ENCODE results near the gene HELZ. TPM values are rescaled to one million over a fixed set of nuclear protein-coding genes. Genes with fewer than 3 reads are reported as not detected.

HELZ gene
- polyA plus RNA-seq, 3 donors = 24.8 to 44.1 (median 39.9) TPM

GRCh38 chr17:67265436-67266019 is 20.5 kb upstream of the HELZ start:
- Histone ChIP-seq H3K9ac (ENCODE audit: insufficient read depth, low read length, poor library complexity, severe bottlenecking) (no peak overlapping the region), H3K9me3 (replicated peaks in 1 of 2; ENCODE audit: control insufficient read depth in 1 of 2, insufficient read depth in 1 of 2, low read length in 2 of 2) (no peaks in the 10 kb centered on the region), H3K36me3 (replicated peaks in 1 of 2; ENCODE audit: control insufficient read depth in 1 of 2, insufficient read depth in 2 of 2, low read length in 2 of 2) (no peaks in the 10 kb centered on the region), H3K4me2 (replicated peaks; ENCODE audit: extremely low read depth, low read length, poor library complexity, severe bottlenecking) (no peak overlapping the region), H4K20me1 (ENCODE audit: insufficient read depth, low read length) (no peaks in the 10 kb centered on the region), H3K27me3 (ENCODE audit: control insufficient read depth in 2 of 2, insufficient read depth in 2 of 2, low read length in 2 of 2) (no peaks in the 10 kb centered on the region), H3K79me2 (ENCODE audit: insufficient read depth, low read length) (no peaks in the 10 kb centered on the region), H3K4me3 (replicated peaks in 1 of 3; ENCODE audit: low read depth in 2 of 3, low read length in 3 of 3) (no peak overlapping the region), H3K27ac (ENCODE audit: low read depth in 1 of 2, low read length in 2 of 2) (no peak overlapping the region), H2AFZ (ENCODE audit: insufficient read depth, low read depth, low read length, poor library complexity, severe bottlenecking) (peak overlapping the region; percentile 1), H3K4me1 (ENCODE audit: control insufficient read depth in 1 of 2, insufficient read depth in 2 of 2, low read length in 2 of 2) (peaks cover 49 to 57% of the 10 kb centered on the region in 2 donors)
- TF ChIP-seq CTCF (IDR thresholded peaks at IDR 0.05) = no peak
- Mint-ChIP-seq H3K36me3 (no peaks in the 10 kb centered on the region), H3K4me1 (peaks cover 60% of the 10 kb centered on the region), H3K27ac (no peak overlapping the region), H3K27me3 (ENCODE audit: low read depth in 3 of 3) (peaks cover 0 to 1% (median 0%) of the 10 kb centered on the region in 3 donors), H3K4me3 (no peak overlapping the region), H3K9me3 (no peaks in the 10 kb centered on the region)
- intact Hi-C loops (cut with micrococcal nuclease) = no loop called here
- WGBS (ENCODE audit: insufficient coverage) = no CpG with 5 or more reads among the region's 4 CpGs
- no peak for DNase-seq

DNA sequence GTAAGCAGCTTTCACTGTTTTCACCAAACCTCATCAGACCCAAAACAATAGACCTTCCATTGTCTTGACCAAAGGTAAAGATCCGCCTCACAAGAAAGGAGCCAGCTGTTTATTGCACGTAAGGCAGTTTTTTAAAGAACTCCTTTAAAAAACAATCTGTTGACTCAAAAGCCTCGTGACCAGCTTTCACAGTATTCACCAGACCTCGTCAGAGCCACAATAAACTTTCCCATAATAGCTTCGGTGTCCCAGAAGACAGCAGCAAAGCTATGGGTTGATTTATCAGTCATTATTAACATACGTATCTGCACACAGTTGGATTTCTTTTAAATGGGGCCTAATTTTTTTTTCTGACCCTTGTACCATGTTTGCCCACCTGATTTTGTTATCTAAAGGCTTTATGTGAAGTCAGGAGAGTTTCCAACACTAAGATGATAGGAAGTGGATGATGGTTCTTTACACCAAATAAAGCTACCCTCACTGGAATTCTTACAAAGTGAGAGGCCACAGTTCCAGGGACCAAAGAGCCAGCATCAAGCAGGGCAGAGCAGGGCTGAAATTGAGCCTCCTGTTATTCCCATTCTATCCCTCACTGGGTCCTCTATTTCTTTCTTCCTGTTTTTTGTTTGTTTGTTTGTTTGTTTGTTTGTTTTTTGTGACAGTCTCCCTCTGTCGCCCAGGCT is 17.6 kb upstream of the HELZ start:
- Histone ChIP-seq H3K4me2 (replicated peaks; ENCODE audit: extremely low read depth, low read length, poor library complexity, severe bottlenecking) (no peak overlapping the region), H3K27me3 (ENCODE audit: control insufficient read depth in 2 of 2, insufficient read depth in 2 of 2, low read length in 2 of 2) (no peaks in the 10 kb centered on the region), H3K9ac (ENCODE audit: insufficient read depth, low read length, poor library complexity, severe bottlenecking) (no peak overlapping the region), H3K27ac (ENCODE audit: low read depth in 1 of 2, low read length in 2 of 2) (peak overlapping the region in 1 of 2 donors; percentile 89), H3K4me1 (ENCODE audit: control insufficient read depth in 1 of 2, insufficient read depth in 2 of 2, low read length in 2 of 2) (peaks cover 71 to 76% of the 10 kb centered on the region in 2 donors), H3K9me3 (replicated peaks in 1 of 2; ENCODE audit: control insufficient read depth in 1 of 2, insufficient read depth in 1 of 2, low read length in 2 of 2) (no peaks in the 10 kb centered on the region), H2AFZ (ENCODE audit: insufficient read depth, low read depth, low read length, poor library complexity, severe bottlenecking) (no peak overlapping the region), H3K36me3 (replicated peaks in 1 of 2; ENCODE audit: control insufficient read depth in 1 of 2, insufficient read depth in 2 of 2, low read length in 2 of 2) (no peaks in the 10 kb centered on the region), H3K79me2 (ENCODE audit: insufficient read depth, low read length) (no peaks in the 10 kb centered on the region), H3K4me3 (replicated peaks in 1 of 3; ENCODE audit: low read depth in 2 of 3, low read length in 3 of 3) (no peak overlapping the region), H4K20me1 (ENCODE audit: insufficient read depth, low read length) (no peaks in the 10 kb centered on the region)
- TF ChIP-seq CTCF (IDR thresholded peaks at IDR 0.05) = no peak
- Mint-ChIP-seq H3K27ac (peak overlapping the region in 2 of 7 donors; percentile 22 to 71), H3K36me3 (no peaks in the 10 kb centered on the region), H3K9me3 (no peaks in the 10 kb centered on the region), H3K4me1 (peaks cover 75% of the 10 kb centered on the region), H3K4me3 (no peak overlapping the region), H3K27me3 (ENCODE audit: low read depth in 3 of 3) (peaks cover 0 to 1% (median 0%) of the 10 kb centered on the region in 3 donors)
- WGBS (ENCODE audit: insufficient coverage) = 75% methylated on average over 4 of the region's 7 CpGs
- intact Hi-C loops (cut with micrococcal nuclease) = no loop called here
- DNase-seq = no peak

Data from CD14-positive monocyte (primary cell).